Esophagus muscularis mucosa (tissue), 4 donors: ENCODE results near the gene ABCC6. TPM values are rescaled to one million over a fixed set of nuclear protein-coding genes. Genes with fewer than 3 reads are reported as not detected.

Experiments
- DNase-seq: peaks from one replicate; pipeline ENCODE4 v3.0.0-alpha.2; 2017; ENCODE audit errors: extremely low spot score
- H3K27ac ChIP-seq, 4 donors: fragments of 200-600 bp; sonication (generic); replicated peaks in 1 of 4; 1 replicate in 3 of 4; 2 replicates in 1 of 4; pipeline ENCODE4 v1.5.1; 2016 to 2019; ENCODE audit warnings: mild to moderate bottlenecking in 1 of 4
- H3K27me3 ChIP-seq, 4 donors: fragments of 200-600 bp; sonication (generic); one replicate each; pipeline versions ENCODE4 v1.5.1 to v1.6.0; 2016 to 2019
- H3K36me3 ChIP-seq, 4 donors: fragments of 200-600 bp; sonication (generic); one replicate each; pipeline ENCODE4 v1.5.1; 2016 to 2019
- H3K4me1 ChIP-seq, 4 donors: fragments of 200-600 bp; sonication (generic); one replicate each; pipeline ENCODE4 v1.5.1; 2016 to 2019
- H3K4me3 ChIP-seq, 4 donors: fragments of 200-600 bp; sonication (generic); 1 replicate in 2 of 4; 2 replicates in 2 of 4; pipeline ENCODE4 v1.5.1; 2016 to 2019; ENCODE audit warnings: mild to moderate bottlenecking in 4 of 4, moderate library complexity in 1 of 4
- H3K9me3 ChIP-seq, 4 donors: fragments of 200-600 bp; sonication (generic); 1 replicate in 3 of 4; 2 replicates in 1 of 4; pipeline ENCODE4 v1.5.1; 2016 to 2019
- EP300 ChIP-seq: sonication (generic); formaldehyde crosslinking; IDR thresholded peaks from one replicate; pipeline ENCODE4 v1.6.1; 2017; ENCODE audit warnings: antibody characterized with exemption
- POLR2A ChIP-seq: fragments of 450-650 bp; IDR thresholded peaks from one replicate; pipeline ENCODE4 v1.6.1; 2017; ENCODE audit warnings: antibody characterized with exemption, moderate library complexity, mild to moderate bottlenecking, low read depth
- POLR2AphosphoS5 ChIP-seq, 2 donors: sonication (generic); formaldehyde crosslinking; IDR thresholded peaks; one replicate each; pipeline ENCODE4 v1.6.1; 2017; ENCODE audit warnings: antibody characterized with exemption in 2 of 2
- WGBS: methylation state at CpG from one replicate; pipeline ENCODE4 v1.1.5; 2018; 5-methylcytosine and 5-hydroxymethylcytosine counted together
- intact Hi-C: fragments of 100-400 bp; cut with DNase I; formaldehyde crosslinking; loops from one replicate; pipeline ENCODE4 v1.15.1; 2023
- total RNA-seq, 4 donors: library from RNA; depleted of rRNA; stranded (reverse); fragments of >200 nt; gene quantifications; one replicate each; pipeline versions ENCODE4 v1.1.0 to v1.2.1, GENCODE V29; 2016
- TF ChIP-seq, protein P1 (sequence below), 3 experiments: fragments of 200-600 bp in 2 of 3; fragments of 450-650 bp in 1 of 3; sonication (generic) in 2 of 3; IDR thresholded peaks; one replicate each; pipeline ENCODE4 v1.5.1; 2017 to 2019; ENCODE audit warnings: antibody characterized with exemption in 3 of 3, mild to moderate bottlenecking in 2 of 3, moderate library complexity in 1 of 3

ABCC6 gene
- total RNA-seq, 4 donors from 2014 or later = 0.17 to 0.83 (median 0.36) TPM

DNA sequence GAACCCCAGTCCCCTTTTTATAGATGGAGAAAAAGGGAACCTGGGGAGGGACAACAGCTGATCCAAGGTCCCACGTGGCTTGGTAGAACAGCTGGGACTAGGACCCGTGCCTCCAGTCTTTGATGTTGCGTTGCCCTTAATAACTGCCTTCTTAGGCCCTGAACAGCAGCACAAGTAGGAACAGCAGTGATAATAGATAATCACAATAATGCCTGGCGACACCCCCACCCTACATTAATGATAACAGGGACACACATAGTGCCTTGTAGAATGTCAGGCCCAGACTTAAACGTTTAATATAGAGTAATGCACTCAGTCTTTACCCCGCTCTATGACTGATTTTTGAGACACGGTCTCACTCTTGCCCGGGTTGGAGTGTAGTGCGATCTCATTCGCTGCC lies 96.4 kb downstream of the ABCC6 start:
- intact Hi-C loops = loop anchor here (5.0 to 10.0 kb wide), 3 partner anchors 175 to 362 kb away; no protein-coding TSS in a partner anchor
- H3K36me3 ChIP-seq = peaks cover 34 to 87% (median 69%) of the 10 kb centered on the region in 4 donors
- H3K9me3 ChIP-seq = peaks cover 0 to 8% (median 7%) of the 10 kb centered on the region in 4 donors
- peaks cover 0 to 41% (median 32%) of the 10 kb centered on the region in 4 donors for H3K4me1 ChIP-seq
- no peak overlapping the region for H3K4me3 ChIP-seq
- DNase-seq = no peak
- H3K27me3 ChIP-seq = no peaks in the 10 kb centered on the region
- 77% methylated on average over 8 of the region's 10 CpGs for WGBS
- TF ChIP-seq POLR2A (no peak), POLR2AphosphoS5 (IDR thresholded peaks at IDR 0.05) (no peak), EP300 (no peak)
- TF ChIP-seq, protein P1, sequence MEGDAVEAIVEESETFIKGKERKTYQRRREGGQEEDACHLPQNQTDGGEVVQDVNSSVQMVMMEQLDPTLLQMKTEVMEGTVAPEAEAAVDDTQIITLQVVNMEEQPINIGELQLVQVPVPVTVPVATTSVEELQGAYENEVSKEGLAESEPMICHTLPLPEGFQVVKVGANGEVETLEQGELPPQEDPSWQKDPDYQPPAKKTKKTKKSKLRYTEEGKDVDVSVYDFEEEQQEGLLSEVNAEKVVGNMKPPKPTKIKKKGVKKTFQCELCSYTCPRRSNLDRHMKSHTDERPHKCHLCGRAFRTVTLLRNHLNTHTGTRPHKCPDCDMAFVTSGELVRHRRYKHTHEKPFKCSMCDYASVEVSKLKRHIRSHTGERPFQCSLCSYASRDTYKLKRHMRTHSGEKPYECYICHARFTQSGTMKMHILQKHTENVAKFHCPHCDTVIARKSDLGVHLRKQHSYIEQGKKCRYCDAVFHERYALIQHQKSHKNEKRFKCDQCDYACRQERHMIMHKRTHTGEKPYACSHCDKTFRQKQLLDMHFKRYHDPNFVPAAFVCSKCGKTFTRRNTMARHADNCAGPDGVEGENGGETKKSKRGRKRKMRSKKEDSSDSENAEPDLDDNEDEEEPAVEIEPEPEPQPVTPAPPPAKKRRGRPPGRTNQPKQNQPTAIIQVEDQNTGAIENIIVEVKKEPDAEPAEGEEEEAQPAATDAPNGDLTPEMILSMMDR (IDR thresholded peaks at IDR 0.05) = no peak
- H3K27ac ChIP-seq = peak overlapping the region; percentile 73 to 82 (median 80)

DNA sequence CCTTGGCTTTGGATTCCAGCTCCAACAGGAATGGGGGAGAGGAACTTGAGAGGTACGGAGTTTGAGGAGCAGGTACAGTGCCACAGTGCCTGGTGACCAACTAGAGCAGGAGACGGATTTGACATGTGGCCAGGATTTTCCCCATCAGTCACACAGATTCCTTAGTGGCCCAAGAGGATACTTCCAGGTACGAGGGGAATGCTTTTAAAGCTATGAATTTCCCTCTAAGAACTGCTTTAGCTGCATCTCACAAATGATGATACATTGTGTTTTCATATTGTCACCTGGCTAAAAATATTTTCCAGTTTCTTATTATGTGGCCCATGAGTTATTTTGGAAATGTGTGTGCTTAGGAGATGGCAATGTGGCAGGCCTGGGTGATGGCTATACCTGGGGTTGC lies 98.3 kb downstream of the ABCC6 start:
- H3K27me3 ChIP-seq = no peaks in the 10 kb centered on the region
- no peak for DNase-seq
- H3K4me3 ChIP-seq = no peak overlapping the region
- peaks cover 3 to 55% (median 44%) of the 10 kb centered on the region in 4 donors for H3K4me1 ChIP-seq
- H3K36me3 ChIP-seq = peaks cover 29 to 74% (median 63%) of the 10 kb centered on the region in 4 donors
- TF ChIP-seq POLR2AphosphoS5 (IDR thresholded peaks at IDR 0.05) = no peak
- TF ChIP-seq, protein P1 (IDR thresholded peaks at IDR 0.05) = no peak
- no peak for TF ChIP-seq POLR2A
- TF ChIP-seq EP300 = no peak
- peak overlapping the region; percentile 73 to 82 (median 80) for H3K27ac ChIP-seq
- 95% methylated on average over 3 of the region's 3 CpGs for WGBS
- H3K9me3 ChIP-seq = peaks cover 0 to 8% (median 7%) of the 10 kb centered on the region in 4 donors
- intact Hi-C loops = loop anchor here (5.0 to 10.0 kb wide), 4 partner anchors 63 to 360 kb away; no protein-coding TSS in a partner anchor

DNA sequence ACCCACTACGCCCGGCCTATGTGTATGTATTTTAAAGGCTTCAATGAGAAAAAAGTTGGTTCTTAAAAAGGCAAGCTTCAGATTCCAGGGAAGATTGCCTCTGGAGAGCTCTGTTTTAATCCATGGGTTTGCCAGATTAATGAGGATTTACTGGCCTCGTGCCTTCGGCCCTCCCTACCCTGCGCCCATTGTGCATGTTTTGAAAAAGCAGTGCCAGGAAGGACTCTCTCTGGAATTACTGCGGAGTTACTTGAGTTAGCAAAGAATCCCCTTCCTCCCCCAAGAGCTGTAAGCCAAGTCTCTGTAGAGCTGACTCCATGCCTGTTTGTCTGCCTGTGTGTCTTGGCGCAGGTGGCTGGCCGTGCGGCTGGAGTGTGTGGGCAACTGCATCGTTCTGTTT lies 98.9 kb downstream of the ABCC6 start:
- intact Hi-C loops = loop anchor here (5.0 to 10.0 kb wide), 2 partner anchors 62 to 360 kb away; no protein-coding TSS in a partner anchor
- H3K27ac ChIP-seq = peak overlapping the region; percentile 73 to 82 (median 80)
- peaks cover 0 to 8% (median 7%) of the 10 kb centered on the region in 4 donors for H3K9me3 ChIP-seq
- H3K27me3 ChIP-seq = no peaks in the 10 kb centered on the region
- no peak for DNase-seq
- WGBS = 59% methylated on average over 10 of the region's 10 CpGs
- H3K4me1 ChIP-seq = peaks cover 8 to 61% (median 49%) of the 10 kb centered on the region in 4 donors
- H3K4me3 ChIP-seq = no peak overlapping the region
- peaks cover 25 to 74% (median 60%) of the 10 kb centered on the region in 4 donors for H3K36me3 ChIP-seq
- TF ChIP-seq POLR2AphosphoS5 (IDR thresholded peaks at IDR 0.05) (peak in 1 of 2 donors; percentile 53), POLR2A (no peak)

DNA sequence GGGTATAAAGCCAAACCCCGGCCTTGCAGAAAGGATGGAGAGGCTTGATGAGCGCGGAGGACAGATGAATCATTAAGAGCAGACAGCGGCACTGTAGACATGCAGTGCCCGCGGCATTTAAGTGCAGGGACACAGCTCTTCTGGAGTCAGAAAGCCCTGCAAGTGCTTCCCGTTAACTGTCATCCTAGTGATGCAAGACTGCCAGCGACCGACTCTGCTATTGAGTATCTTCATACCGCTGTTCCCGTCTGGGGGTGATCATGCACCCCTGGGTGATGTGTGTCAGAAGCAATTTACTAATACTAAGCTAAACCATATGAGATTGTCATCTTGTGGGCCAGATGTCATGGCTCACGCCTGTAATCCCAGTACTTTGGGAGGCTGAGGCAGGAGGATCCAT lies 101.0 kb downstream of the ABCC6 start:
- peaks cover 8 to 63% (median 50%) of the 10 kb centered on the region in 4 donors for H3K4me1 ChIP-seq

GRCh38 chr16:16121185-16121727 lies 102.0 kb downstream of the ABCC6 start:
- Histone ChIP-seq H3K27me3 (no peaks in the 10 kb centered on the region), H3K27ac (peak overlapping the region; percentile 72 to 82 (median 76)), H3K4me3 (no peak overlapping the region), H3K9me3 (peaks cover 0 to 13% (median 7%) of the 10 kb centered on the region in 4 donors), H3K36me3 (peaks cover 36 to 92% (median 68%) of the 10 kb centered on the region in 4 donors), H3K4me1 (peaks cover 8 to 53% (median 41%) of the 10 kb centered on the region in 4 donors)
- TF ChIP-seq EP300 = no peak
- TF ChIP-seq POLR2A = no peak
- TF ChIP-seq POLR2AphosphoS5 (IDR thresholded peaks at IDR 0.05) = no peak
- TF ChIP-seq, protein P1 (IDR thresholded peaks at IDR 0.05) = no peak
- intact Hi-C loops = loop anchor here (5.0 to 10.0 kb wide), 2 partner anchors 59 to 356 kb away; no protein-coding TSS in a partner anchor
- WGBS = 74% methylated on average over 5 of the region's 6 CpGs
- no peak for DNase-seq

More for the DNA sequence above, 101.0 kb downstream of the ABCC6 start:
- intact Hi-C loops = loop anchor here (5.0 to 10.0 kb wide), 2 partner anchors 60 to 357 kb away; no protein-coding TSS in a partner anchor
- 90% methylated on average over 12 of the region's 12 CpGs for WGBS
- Histone ChIP-seq H3K36me3 (peaks cover 26 to 82% (median 62%) of the 10 kb centered on the region in 4 donors), H3K27ac (peak overlapping the region in 2 of 4 donors; percentile 72 to 82), H3K27me3 (no peaks in the 10 kb centered on the region), H3K4me3 (no peak overlapping the region), H3K9me3 (peaks cover 0 to 13% (median 7%) of the 10 kb centered on the region in 4 donors)
- DNase-seq = no peak
- TF ChIP-seq, protein P1 (IDR thresholded peaks at IDR 0.05) = no peak
- TF ChIP-seq EP300 (no peak), POLR2AphosphoS5 (IDR thresholded peaks at IDR 0.05) (no peak), POLR2A (no peak)
